ENCODE results near the gene UBR3.

Gene UBR3

DNA sequence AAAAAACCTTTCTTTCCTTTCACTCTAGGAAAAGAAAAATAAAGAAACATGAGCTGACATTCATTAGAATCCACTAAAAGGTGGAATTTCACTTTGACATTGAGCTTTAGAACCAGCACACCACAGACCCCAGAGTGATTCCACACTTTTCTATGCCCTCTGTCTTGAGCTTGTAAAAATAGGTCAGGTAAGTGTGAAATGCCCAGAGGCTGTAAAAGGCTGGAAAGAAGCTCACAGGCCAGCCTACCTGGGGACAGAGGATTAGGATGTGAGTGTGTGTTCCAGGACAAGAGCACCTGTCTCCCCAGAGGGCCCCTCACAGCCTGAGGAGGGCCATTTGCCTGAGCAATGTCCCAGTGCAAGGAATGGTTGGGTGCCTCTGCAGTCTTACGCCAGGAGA, 294.4 kb downstream of the UBR3 start:
- TF ChIP-seq, protein P1, sequence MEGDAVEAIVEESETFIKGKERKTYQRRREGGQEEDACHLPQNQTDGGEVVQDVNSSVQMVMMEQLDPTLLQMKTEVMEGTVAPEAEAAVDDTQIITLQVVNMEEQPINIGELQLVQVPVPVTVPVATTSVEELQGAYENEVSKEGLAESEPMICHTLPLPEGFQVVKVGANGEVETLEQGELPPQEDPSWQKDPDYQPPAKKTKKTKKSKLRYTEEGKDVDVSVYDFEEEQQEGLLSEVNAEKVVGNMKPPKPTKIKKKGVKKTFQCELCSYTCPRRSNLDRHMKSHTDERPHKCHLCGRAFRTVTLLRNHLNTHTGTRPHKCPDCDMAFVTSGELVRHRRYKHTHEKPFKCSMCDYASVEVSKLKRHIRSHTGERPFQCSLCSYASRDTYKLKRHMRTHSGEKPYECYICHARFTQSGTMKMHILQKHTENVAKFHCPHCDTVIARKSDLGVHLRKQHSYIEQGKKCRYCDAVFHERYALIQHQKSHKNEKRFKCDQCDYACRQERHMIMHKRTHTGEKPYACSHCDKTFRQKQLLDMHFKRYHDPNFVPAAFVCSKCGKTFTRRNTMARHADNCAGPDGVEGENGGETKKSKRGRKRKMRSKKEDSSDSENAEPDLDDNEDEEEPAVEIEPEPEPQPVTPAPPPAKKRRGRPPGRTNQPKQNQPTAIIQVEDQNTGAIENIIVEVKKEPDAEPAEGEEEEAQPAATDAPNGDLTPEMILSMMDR (conservative IDR thresholded peaks at IDR 0.05): no peak
- TF ChIP-seq ZFX (IDR thresholded peaks at IDR 0.05): no peak
- H3K27ac ChIP-seq: no peak overlapping the region

DNA sequence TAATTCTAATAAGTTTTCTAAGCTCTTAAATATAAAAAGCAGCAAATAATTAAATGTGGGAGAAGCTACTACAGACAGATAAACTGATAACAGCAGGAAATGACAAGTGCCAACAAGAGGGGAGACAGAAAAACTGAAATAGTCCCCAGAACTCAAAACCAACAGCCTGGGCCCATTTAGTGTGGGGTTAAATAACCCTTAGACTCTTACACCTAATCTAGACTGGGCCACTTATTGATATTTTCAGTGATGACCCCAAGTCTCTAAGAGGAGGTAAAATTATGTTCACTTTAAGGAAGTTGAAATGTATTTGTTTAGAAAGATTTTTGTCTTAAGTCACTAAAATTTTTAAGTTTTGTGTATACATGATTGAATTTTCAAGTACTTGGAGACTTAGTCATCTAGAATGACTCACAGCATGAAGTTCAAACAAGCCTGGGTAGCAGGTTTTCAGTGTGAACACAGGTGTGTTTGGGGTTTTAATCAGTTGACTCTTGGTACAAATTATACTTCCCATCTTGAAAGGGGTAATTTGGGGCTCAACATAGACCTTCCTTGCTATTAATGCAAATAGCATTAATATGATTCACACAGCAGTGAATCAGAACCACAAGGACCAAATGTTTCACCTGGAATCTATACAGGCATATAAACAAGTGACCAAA, 295.8 kb downstream of the UBR3 start:
- H3K27ac ChIP-seq: no peak overlapping the region
- TF ChIP-seq, protein P1 (conservative IDR thresholded peaks at IDR 0.05): no peak
- no peak for TF ChIP-seq ZFX (IDR thresholded peaks at IDR 0.05)

DNA sequence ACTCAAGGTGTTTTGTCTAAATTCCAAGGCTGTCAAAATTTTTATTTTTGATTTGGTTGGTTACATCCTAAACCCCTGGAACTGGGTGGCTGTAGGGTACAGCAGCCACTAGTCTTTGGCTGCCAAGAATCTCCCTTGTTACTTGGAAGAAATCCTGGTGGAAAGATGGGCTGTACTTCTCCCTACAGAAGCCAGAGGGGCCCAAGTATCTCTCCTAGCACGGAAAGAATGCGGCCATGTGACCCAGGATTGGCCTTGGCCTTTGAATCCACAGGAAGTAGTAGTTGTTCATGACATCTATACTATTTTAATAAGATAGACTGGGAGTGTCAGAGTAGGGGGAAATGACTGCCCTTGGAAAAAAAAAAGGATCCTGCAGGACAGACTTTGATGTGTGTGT, 296.3 kb downstream of the UBR3 start:
- no peak overlapping the region for H3K27ac ChIP-seq
- TF ChIP-seq ZFX (IDR thresholded peaks at IDR 0.05): no peak
- TF ChIP-seq, protein P1 (conservative IDR thresholded peaks at IDR 0.05): no peak

DNA sequence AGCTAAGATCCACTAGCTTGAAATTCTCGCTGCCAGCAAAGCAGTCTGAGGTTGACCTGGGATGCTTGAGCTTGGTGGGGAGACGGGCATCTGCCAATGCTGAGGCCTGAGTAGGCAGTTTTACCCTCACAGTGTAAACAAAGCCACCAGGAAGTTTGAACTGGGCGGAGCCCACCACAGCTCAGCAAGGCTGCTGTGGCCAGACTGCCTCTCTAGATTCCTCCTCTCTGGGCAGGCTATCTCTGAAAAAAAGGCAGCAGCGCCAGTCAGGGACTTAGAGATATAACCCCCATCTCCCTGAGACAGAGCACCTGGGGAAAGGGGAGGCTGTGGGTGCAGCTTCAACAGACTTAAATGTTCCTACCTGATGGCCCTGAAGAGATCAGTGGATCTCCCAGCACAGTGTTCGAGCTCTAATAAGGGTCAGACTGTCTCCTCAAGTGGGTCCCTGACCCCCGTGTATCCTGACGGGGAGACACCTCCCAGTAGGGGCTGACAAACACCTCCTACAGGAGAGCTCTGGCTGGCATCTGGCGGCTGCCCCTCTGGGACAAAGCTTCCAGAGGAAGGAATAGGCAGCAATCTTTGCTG, 299.0 kb downstream of the UBR3 start:
- H3K27ac ChIP-seq: peak overlapping the region; percentile 14; the same call in 1 of the 2 replicates

Data from C4-2B (cell line).